RPMI8226 (cell line): Measurements from ENCODE around the gene SLC48A1.
"Not testable (repeated sequence)": the region's sequence is repeated elsewhere in the genome, so short reads cannot be mapped to it uniquely, and the experiment has no call there.

Source experiments
- DNase-seq: peaks from one replicate; pipeline ENCODE4 v3.0.0-alpha.2; 2015

SLC48A1 gene

GRCh38 chr12:47813511-47814196 lies 40.6 kb downstream of the SLC48A1 start:
- peak; percentile 85 for DNase-seq

DNA sequence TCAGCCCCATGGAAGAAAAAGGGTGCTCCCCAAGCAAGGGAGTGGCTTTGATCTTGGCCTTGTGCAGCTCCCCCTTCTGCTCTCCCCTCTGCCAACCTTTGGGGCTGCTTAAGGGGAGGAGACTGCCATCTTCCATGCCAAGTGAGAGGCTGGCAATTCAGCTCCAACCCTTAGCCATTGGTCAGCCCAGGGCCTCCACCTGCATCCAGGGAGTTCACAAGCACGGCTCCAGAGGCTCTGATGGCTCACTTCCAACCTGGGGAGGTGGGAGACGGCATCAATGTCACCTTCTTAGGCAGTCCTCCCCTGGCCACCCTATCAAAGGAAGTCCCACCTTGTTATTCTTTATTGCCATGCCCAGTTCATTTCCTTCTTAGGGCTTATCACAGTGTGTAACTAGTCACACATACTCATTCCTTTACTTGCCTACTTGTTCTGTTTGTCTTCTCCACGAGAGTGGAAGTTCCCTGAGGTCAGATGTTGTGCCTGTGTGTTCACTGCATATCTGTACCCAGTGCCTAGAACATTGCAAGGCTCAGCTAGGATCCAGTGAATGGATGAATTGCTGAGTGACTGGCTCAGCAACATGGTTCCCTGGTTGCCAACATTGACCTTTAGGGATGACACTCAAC lies 41.6 kb downstream of the SLC48A1 start:
- DNase-seq = no peak

- DNase-seq = not testable (repeated sequence)
Measured at GRCh38 chr12:47815447-47815846, 42.4 kb downstream of the SLC48A1 start.

- DNase-seq = no peak
Measured at GRCh38 chr12:47816403-47817271, 43.6 kb downstream of the SLC48A1 start.

DNA sequence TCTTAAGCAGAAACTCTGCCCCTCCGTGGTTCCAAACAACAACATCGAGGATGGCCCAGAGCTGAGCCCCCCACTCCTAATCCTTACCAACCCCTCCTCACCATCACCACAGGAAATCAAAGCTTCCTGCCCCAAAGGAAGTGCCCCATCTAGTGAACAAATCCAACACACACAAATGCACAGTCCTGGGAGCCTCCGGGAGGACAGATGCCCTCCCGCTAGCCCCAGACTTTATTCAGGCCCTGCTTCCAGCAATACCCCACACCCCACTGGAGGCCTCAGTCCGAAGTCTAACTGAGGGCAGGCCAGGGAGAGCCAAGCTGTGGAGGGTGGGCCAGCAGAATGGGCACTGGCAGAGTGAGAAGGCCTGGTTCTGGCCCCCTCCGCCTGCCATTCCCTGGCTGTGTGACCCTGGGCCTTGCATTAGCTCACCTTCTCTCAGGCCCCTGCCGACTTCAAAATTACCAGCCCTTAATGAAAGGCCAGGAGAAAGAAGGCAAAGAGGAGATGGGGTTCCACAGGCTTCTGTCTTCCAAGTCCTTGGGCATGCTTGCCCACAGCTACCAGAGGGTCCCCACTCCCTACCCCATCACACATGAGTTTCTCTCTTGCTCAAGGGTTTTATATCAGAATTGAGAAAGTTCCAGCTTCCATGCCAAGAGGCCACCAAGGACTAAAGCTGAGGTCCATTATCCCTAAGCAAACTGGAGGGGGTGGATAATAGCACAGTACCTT lies 44.4 kb downstream of the SLC48A1 start:
- no peak for DNase-seq

- DNase-seq = no peak
Measured at GRCh38 chr12:47818007-47818376, 45.0 kb downstream of the SLC48A1 start.

- DNase-seq = peak; percentile 68
Measured at GRCh38 chr12:47818467-47819137, 45.6 kb downstream of the SLC48A1 start.

GRCh38 chr12:47819138-47819895 lies 46.3 kb downstream of the SLC48A1 start:
- DNase-seq = peak; percentile 77

DNA sequence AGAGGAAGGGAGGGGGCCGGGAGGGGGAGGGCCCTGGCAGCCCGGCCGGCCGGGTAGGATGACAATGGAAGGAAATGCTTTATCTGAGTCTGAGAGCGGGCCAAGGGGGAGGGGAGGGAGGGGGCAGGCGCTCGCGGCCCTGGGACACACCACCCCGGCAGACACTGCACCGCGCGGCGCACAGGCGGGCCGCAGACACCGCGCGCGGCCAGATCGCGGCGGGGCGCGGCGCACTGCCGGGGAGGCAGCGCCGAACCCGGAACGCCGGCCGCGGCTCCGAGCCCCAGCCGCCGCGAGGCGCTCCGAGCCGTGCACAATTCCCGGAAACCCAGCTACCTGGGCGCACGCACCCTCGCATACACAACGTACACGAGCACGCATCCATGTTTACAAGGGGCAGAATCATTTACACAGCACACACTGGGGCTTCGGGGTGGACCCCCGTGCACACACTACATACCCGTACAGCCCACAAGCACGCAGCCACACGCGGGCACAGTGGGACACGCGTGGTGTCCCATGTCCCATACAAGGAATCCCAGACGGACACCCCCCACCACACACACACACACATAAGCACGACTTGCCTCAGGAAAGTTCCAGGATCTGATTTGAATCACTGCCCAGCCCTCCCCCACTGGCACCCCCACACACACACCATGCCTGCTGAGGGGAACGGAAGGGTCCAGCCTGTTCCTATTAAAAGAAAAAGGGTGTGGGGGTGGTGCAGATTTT lies 47.0 kb downstream of the SLC48A1 start, which contains the start of gene HDAC7:
Gene HDAC7 (minus strand): TSS at position 8 of the 735 bp plus-strand sequence. CDS start 118 bp downstream, outside the sequence.
- peak; percentile 89 for DNase-seq

- no peak for DNase-seq
Measured at GRCh38 chr12:47820631-47821345, 47.8 kb downstream of the SLC48A1 start.

GRCh38 chr12:47821346-47821706 lies 48.3 kb downstream of the SLC48A1 start:
- DNase-seq = no peak

DNA sequence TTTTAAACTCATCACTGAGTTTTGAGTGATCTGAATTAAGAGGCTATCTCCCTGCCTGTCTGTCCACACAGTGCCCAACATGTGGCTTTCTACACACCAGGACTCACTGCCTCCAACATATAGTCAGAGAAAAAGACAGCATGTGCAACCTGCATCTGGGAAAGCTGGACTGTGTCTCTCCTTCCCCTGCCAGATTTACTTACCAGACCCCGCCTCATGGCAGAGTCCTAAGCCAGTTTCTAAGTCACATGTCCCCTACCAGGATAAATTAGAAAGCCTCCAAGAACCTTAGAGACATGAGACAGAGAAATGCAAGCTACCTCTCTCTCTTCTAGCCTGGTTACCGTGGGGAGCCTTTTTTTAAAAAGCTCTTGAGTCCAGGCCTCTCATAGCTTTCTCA lies 49.4 kb downstream of the SLC48A1 start:
- DNase-seq = no peak

DNA sequence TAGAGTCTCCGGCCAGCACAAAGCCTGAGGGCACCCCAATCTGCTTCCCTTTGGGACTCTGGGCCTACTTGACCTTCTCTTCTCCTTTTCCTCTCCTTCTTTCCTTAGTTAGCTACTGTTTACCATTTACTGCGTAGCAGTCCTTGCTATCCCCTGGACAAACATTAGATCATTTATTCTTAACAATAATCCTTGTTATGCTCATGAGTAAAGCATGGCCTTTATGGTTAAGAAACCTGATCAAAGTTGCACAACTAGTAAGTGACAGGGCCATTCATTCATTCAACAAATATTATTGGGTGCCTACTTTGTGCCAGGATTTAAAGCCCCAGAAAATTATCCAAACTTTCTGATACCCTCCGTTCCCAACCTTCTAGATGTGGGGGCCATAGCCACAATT lies 49.8 kb downstream of the SLC48A1 start:
- no peak for DNase-seq

GRCh38 chr12:47823422-47824086 lies 50.5 kb downstream of the SLC48A1 start:
- DNase-seq = no peak

GRCh38 chr12:47824198-47824597 lies 51.2 kb downstream of the SLC48A1 start:
- peak; percentile 81 for DNase-seq

DNA sequence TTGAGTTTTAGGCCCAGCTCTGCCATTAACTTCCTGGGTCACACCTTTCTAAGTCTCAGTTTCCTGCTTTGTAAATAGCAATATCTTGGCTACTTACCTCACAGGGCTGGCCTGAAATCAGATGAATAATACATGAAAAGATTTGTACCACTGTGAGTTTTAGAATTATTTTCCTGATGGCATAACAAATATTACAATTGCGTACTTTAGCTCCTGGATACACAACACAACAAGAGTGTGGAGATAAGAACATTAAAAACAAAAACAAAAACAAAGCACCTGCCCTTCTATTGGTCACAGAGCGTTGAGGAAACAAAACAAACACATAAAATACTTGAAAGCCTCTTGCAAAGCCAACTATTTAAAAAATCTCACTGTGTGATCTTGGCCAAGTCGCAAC lies 51.6 kb downstream of the SLC48A1 start:
- no peak for DNase-seq

- no peak for DNase-seq
Measured at GRCh38 chr12:47825173-47825639, 52.2 kb downstream of the SLC48A1 start.

DNA sequence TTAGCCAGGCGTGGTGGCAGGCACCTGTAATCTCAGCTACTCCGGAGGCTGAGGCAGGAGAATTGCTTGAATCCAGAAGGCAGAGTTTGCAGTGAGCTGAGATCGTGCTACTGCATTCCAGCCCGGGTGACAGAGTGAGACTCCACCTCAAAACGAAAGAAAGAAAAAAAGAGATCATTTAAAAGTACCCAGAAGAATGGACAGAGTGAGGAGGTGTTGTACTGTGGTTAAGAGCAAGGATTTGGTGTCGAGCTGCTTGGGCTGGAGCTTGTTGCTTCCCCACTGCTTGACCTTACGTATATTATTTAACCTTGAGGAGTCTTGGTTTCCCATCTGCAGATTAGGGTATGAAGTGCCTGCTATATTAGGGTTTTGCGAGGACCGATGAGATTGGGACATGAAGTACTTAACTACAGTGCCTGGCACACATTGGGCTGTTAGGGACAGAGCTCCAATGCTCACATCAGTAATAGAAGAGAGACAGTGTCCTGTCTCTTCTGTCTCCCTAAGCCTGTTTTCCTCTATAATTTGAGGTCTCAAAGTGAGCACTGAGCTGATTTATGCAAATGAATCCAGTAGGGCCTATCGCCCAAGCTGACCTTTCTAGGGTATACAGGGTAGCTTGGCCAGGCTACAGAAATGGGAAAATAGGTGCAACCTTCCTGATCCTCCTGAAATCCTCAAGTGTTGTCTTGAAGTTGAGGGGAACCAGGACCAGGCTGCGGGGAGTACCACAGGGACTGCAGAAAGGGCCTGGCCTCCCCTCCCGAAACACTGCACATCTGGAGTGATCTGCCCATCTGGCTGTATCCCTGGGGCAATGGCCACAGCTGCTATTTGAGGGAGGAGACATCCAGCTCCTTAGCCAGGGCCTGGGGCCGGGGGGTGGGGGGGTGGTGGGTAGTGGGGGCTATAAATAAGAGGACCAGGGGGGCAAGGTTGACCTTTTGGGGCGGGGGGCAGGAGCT lies 55.3 kb downstream of the SLC48A1 start:
- DNase-seq = peak; percentile 45
